SH-SY5Y (cell line): ENCODE results near the gene SLC25A41.

Experiments used
- GATA2 ChIP-seq: IDR thresholded peaks from 2 replicates; pipeline ENCODE4 v1.6.1; 2011; ENCODE audit warnings: mild to moderate bottlenecking, low read depth, low read length
- GATA3 ChIP-seq: IDR thresholded peaks from 2 replicates; pipeline ENCODE4 v1.6.1; 2011; ENCODE audit warnings: low read depth, mild to moderate bottlenecking, low read length, moderate library complexity

GRCh38 chr19:6466526-6467248 lies 33.1 kb upstream of the SLC25A41 start:
- TF ChIP-seq GATA3, result no peak
- TF ChIP-seq GATA2, result no peak
